Cardiac muscle cell (in vitro differentiated cells and primary cell): ENCODE data around the gene KIAA0825. TPM values are rescaled to one million over a fixed set of nuclear protein-coding genes. Genes with fewer than 3 reads are reported as not detected.
A peak's percentile ranks its signal among the peaks of the same experiment; 100 is the strongest.

Source experiments
- DNase-seq, 2 donors: peaks; one replicate each; pipeline versions ENCODE4 v3.0.0 to v3.0.0-alpha.2; 2010 to 2017; ENCODE audit warnings: low read depth in 1 of 2, low spot score in 1 of 2
- H3K27ac ChIP-seq: fragments of 200-600 bp; sonication (generic); 2 replicates; pipeline ENCODE4 v1.5.1; 2016
- H3K27me3 ChIP-seq: fragments of 200-600 bp; sonication (generic); 2 replicates; pipeline ENCODE4 v1.6.0; 2016; ENCODE audit warnings: control low read depth
- H3K36me3 ChIP-seq: fragments of 200-600 bp; sonication (generic); 2 replicates; pipeline ENCODE4 v1.5.1; 2016; ENCODE audit warnings: control low read depth
- H3K4me1 ChIP-seq: fragments of 200-600 bp; sonication (generic); 2 replicates; pipeline ENCODE4 v1.8.1; 2017; ENCODE audit warnings: low read depth, mild to moderate bottlenecking, mixed run types
- H3K4me3 ChIP-seq: fragments of 200-600 bp; sonication (generic); 2 replicates; pipeline ENCODE4 v1.5.1; 2016; ENCODE audit warnings: mild to moderate bottlenecking
- H3K9me3 ChIP-seq: fragments of 200-600 bp; sonication (generic); 2 replicates; pipeline ENCODE4 v1.5.1; 2017; ENCODE audit warnings: low read depth, mild to moderate bottlenecking, control low read depth
- CTCF ChIP-seq: IDR thresholded peaks from 2 replicates; pipeline ENCODE4 v1.5.1; 2012; ENCODE audit warnings: low read depth, mild to moderate bottlenecking, low read length
- polyA plus RNA-seq: library from polyadenylated mRNA; unstranded; fragments of >200 nt; fragmentation: Nextera tagmentation; extraction: Ambion mirVana; gene quantifications from 2 replicates; pipeline ENCODE4 v1.2.1, GENCODE V29; 2016
- total RNA-seq: library from RNA; depleted of rRNA; stranded (reverse); fragments of >200 nt; gene quantifications from 2 replicates; pipeline ENCODE4 v1.2.3, GENCODE V29; 2016

KIAA0825 gene
- total and polyA plus RNA-seq, 2 experiments from 2014 or later, result 1.5 to 2.1 TPM

GRCh38 chr5:94545870-94546625, 72.4 kb downstream of the KIAA0825 start:
- no peak for TF ChIP-seq CTCF
- Histone ChIP-seq H3K4me1 (no peaks in the 10 kb centered on the region), H3K9me3 (no peaks in the 10 kb centered on the region), H3K4me3 (no peak overlapping the region), H3K27me3 (no peaks in the 10 kb centered on the region), H3K36me3 (no peaks in the 10 kb centered on the region), H3K27ac (no peak overlapping the region)
- no peak for DNase-seq

GRCh38 chr5:94544875-94545547, 73.4 kb downstream of the KIAA0825 start:
- no peaks in the 10 kb centered on the region for H3K9me3 ChIP-seq
- no peak for TF ChIP-seq CTCF

GRCh38 chr5:94544031-94544650, 74.3 kb downstream of the KIAA0825 start:
- DNase-seq, result peak in 1 of 2 donors; percentile 28
- no peaks in the 10 kb centered on the region for H3K9me3 ChIP-seq
- no peak for TF ChIP-seq CTCF
- no peaks in the 10 kb centered on the region for H3K4me1 ChIP-seq
- no peaks in the 10 kb centered on the region for H3K27me3 ChIP-seq
- H3K27ac ChIP-seq, result no peak overlapping the region
- H3K4me3 ChIP-seq, result no peak overlapping the region
- no peaks in the 10 kb centered on the region for H3K36me3 ChIP-seq

More at GRCh38 chr5:94544875-94545547, 73.4 kb downstream of the KIAA0825 start:
- H3K4me1 ChIP-seq, result no peaks in the 10 kb centered on the region
- no peaks in the 10 kb centered on the region for H3K27me3 ChIP-seq
- H3K27ac ChIP-seq, result no peak overlapping the region
- no peak for DNase-seq
- H3K4me3 ChIP-seq, result no peak overlapping the region
- H3K36me3 ChIP-seq, result no peaks in the 10 kb centered on the region

- Histone ChIP-seq H3K9me3 (no peaks in the 10 kb centered on the region), H3K27me3 (no peaks in the 10 kb centered on the region), H3K36me3 (no peaks in the 10 kb centered on the region), H3K4me1 (no peaks in the 10 kb centered on the region), H3K27ac (no peak overlapping the region), H3K4me3 (no peak overlapping the region)
- no peak for TF ChIP-seq CTCF
- DNase-seq, result no peak
Measured at GRCh38 chr5:94540856-94541494, 77.4 kb downstream of the KIAA0825 start.

- Histone ChIP-seq H3K36me3 (no peaks in the 10 kb centered on the region), H3K27ac (no peak overlapping the region), H3K4me1 (no peaks in the 10 kb centered on the region), H3K4me3 (no peak overlapping the region), H3K27me3 (no peaks in the 10 kb centered on the region), H3K9me3 (no peaks in the 10 kb centered on the region)
- no peak for DNase-seq
- no peak for TF ChIP-seq CTCF
Measured at GRCh38 chr5:94538260-94538659, 80.1 kb downstream of the KIAA0825 start.
